ENCODE data around the gene PGGHG. TPM values are rescaled to one million over a fixed set of nuclear protein-coding genes. Genes with fewer than 3 reads are reported as not detected.

Gene PGGHG
- total RNA-seq, 4 donors from 2014 or later = 8.5 to 35.3 (median 15.5) TPM

DNA sequence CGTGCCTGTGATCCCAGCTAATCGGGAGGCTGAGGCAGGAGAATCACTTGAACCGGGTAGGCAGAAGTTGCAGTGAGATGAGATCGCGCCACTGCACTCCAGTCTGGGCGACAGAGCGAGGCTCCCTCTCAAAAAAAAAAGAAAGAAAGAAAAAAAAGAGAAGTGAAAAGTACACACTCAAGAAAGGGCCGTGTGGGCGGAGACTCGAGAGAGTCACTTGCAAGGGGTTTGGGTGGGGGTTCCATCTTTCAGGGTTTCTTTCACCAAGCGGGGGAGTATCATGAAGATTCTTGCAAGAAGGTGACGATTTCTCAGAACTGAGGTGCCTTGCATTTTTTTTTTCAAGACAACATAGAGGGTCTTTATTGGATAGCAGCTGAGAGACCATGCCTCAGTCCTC lies 14.4 kb downstream of the PGGHG start:
- no peaks in the 10 kb centered on the region for H3K36me3 ChIP-seq
- H3K27me3 ChIP-seq = peaks cover 31% of the 10 kb centered on the region
- 77 to 79% methylated on average over 4 to 10 of the region's 12 CpGs for WGBS, 2 donors (ENCODE audit: low coverage in 1 of 2)
- H3K4me3 ChIP-seq = no peak overlapping the region
- TF ChIP-seq POLR2A (IDR thresholded peaks at IDR 0.05) (no peak), POLR2AphosphoS5 (IDR thresholded peaks at IDR 0.05) (no peak), EP300 (IDR thresholded peaks at IDR 0.05) (no peak)
- TF ChIP-seq, protein P1, sequence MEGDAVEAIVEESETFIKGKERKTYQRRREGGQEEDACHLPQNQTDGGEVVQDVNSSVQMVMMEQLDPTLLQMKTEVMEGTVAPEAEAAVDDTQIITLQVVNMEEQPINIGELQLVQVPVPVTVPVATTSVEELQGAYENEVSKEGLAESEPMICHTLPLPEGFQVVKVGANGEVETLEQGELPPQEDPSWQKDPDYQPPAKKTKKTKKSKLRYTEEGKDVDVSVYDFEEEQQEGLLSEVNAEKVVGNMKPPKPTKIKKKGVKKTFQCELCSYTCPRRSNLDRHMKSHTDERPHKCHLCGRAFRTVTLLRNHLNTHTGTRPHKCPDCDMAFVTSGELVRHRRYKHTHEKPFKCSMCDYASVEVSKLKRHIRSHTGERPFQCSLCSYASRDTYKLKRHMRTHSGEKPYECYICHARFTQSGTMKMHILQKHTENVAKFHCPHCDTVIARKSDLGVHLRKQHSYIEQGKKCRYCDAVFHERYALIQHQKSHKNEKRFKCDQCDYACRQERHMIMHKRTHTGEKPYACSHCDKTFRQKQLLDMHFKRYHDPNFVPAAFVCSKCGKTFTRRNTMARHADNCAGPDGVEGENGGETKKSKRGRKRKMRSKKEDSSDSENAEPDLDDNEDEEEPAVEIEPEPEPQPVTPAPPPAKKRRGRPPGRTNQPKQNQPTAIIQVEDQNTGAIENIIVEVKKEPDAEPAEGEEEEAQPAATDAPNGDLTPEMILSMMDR (IDR thresholded peaks at IDR 0.05) = no peak
- H3K9me3 ChIP-seq = no peaks in the 10 kb centered on the region
- ATAC-seq = no peak
- peaks cover 0 to 44% (median 12%) of the 10 kb centered on the region in 3 donors for H3K4me1 ChIP-seq
- no peak overlapping the region for H3K27ac ChIP-seq

DNA sequence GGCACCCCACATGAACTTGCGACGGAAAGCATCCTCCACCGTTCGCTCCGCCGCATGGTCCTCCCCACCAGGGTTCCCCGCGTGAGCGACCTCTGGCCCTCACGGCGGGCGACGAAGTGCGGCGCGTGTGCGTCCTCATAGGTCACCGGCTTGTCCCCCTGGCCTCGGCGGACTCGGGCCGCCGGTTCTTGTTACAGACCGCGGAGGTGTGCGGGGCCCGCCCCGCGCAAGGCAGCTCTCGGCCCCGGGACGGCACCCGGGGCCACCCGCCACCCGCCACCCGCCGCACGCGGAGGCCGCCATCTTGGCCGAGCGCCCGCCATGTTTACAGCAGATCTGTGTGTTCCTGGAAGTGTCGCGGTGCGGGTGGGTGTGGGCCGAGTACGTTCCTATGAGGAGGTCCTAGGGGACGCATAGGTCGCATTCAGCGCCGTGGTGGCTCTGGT lies 15.2 kb downstream of the PGGHG start:
- TF ChIP-seq, protein P1 (IDR thresholded peaks at IDR 0.05) = no peak
- TF ChIP-seq POLR2A (IDR thresholded peaks at IDR 0.05) (no peak), POLR2AphosphoS5 (IDR thresholded peaks at IDR 0.05) (no peak), EP300 (IDR thresholded peaks at IDR 0.05) (no peak)
- Histone ChIP-seq H3K27me3 (peaks cover 23% of the 10 kb centered on the region), H3K27ac (no peak overlapping the region), H3K9me3 (no peaks in the 10 kb centered on the region), H3K36me3 (no peaks in the 10 kb centered on the region), H3K4me1 (peaks cover 0 to 47% (median 12%) of the 10 kb centered on the region in 3 donors), H3K4me3 (no peak overlapping the region)
- ATAC-seq = no peak
- 84% methylated on average over 8 of the region's 52 CpGs; no CpG with 5 or more reads in 1 of the 2 donors for WGBS, 2 donors (ENCODE audit: low coverage in 1 of 2)

DNA sequence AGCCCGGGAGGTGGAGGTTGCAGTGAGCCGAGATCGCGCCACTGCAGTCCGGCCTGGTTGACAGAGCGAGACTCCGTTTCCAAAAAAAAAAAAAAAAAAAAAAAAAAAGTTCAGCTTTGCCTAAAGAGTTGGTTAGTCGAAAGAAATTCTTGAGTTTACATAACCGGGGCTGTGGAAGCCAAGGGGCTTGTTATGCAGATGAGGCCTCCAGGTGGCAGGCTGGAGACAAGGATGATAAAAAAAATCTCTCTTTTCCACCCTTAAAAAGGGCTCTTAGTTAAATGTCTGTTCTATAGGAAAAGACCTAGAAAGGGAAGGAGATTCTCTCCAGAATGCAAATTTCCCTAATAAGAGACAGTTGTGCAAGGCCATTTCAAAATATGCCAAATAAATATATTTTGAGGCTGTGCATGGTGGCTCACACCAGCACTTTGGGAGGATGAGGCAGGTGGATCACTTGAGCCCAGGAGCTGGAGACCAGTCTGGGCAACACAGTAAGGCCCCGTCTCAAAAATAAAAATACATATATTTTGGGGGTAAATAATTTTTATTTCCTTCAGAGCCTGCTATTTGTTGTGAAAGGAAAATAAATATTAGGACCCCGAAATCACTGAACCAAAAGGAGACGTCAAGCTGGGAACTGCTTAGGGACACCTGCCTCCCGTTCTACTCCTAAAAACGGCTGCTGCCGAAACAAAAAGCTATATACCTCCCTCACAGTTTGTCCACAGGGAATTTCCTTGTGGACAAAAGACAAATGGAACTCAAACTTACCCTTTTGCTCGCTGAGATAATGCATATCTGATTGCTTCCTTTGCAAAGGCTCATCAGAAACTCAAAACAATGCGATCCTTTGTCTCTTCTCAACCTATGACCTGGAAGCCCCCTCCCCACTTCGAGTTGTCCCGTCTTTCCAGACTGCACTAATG lies 16.3 kb downstream of the PGGHG start:
- Histone ChIP-seq H3K9me3 (no peaks in the 10 kb centered on the region), H3K27me3 (peaks cover 12% of the 10 kb centered on the region), H3K36me3 (no peaks in the 10 kb centered on the region), H3K4me3 (no peak overlapping the region), H3K27ac (peak overlapping the region in 3 of 4 donors; percentile 18 to 94 (median 87)), H3K4me1 (peaks cover 0 to 53% (median 20%) of the 10 kb centered on the region in 3 donors)
- WGBS, 2 donors (ENCODE audit: low coverage in 1 of 2) = 42 to 45% methylated on average over 13 to 16 of the region's 19 CpGs
- peak; percentile 21 for ATAC-seq
- TF ChIP-seq POLR2AphosphoS5 (IDR thresholded peaks at IDR 0.05) (no peak), EP300 (IDR thresholded peaks at IDR 0.05) (no peak), POLR2A (IDR thresholded peaks at IDR 0.05) (no peak)
- TF ChIP-seq, protein P1 (IDR thresholded peaks at IDR 0.05) = peak in 3 of 4 experiments; percentile 74 to 86 (median 83)

DNA sequence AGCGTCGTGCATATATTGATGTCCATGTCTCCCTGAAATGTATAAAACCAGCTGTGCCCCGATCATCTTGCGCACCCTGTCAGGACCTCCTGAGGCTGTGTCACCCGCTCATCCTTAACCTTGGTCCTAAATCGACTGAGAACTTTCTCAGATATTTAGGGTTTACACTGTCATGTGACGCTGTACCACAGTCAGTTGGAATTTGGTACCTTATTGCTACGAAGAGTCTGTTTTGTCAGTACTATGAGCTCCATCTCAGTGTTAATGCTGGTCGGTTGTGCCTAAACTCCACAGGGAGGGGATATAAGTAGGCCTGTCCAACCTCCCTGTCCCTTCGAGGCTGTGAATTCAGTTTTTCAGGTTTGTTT lies 16.9 kb downstream of the PGGHG start:
- 78 to 84% methylated on average over 5 to 10 of the region's 10 CpGs for WGBS, 2 donors (ENCODE audit: low coverage in 1 of 2)
- H3K36me3 ChIP-seq = no peaks in the 10 kb centered on the region
- no peak for ATAC-seq
- H3K27me3 ChIP-seq = peaks cover 6% of the 10 kb centered on the region
- H3K9me3 ChIP-seq = no peaks in the 10 kb centered on the region
- H3K4me1 ChIP-seq = peaks cover 0 to 52% (median 20%) of the 10 kb centered on the region in 3 donors
- peak overlapping the region in 3 of 4 donors; percentile 72 to 94 (median 87) for H3K27ac ChIP-seq
- TF ChIP-seq EP300 (IDR thresholded peaks at IDR 0.05) (no peak), POLR2AphosphoS5 (IDR thresholded peaks at IDR 0.05) (no peak), POLR2A (IDR thresholded peaks at IDR 0.05) (no peak)
- TF ChIP-seq, protein P1 (IDR thresholded peaks at IDR 0.05) = no peak
- H3K4me3 ChIP-seq = no peak overlapping the region
